HG03060 (cell line): Measurements from ENCODE around the gene SNX9.
"Not testable (repeated sequence)": the region's sequence is repeated elsewhere in the genome, so short reads cannot be mapped to it uniquely, and the experiment has no call there.

Source experiments
- ATAC-seq: cut with Tn5 transposase; IDR thresholded peaks from one replicate; pipeline ENCODE4 v1.9.1; 2021; ENCODE audit warnings: low read depth, moderate number of reproducible peaks; ENCODE audit not compliant: unreplicated experiment

Gene SNX9

DNA sequence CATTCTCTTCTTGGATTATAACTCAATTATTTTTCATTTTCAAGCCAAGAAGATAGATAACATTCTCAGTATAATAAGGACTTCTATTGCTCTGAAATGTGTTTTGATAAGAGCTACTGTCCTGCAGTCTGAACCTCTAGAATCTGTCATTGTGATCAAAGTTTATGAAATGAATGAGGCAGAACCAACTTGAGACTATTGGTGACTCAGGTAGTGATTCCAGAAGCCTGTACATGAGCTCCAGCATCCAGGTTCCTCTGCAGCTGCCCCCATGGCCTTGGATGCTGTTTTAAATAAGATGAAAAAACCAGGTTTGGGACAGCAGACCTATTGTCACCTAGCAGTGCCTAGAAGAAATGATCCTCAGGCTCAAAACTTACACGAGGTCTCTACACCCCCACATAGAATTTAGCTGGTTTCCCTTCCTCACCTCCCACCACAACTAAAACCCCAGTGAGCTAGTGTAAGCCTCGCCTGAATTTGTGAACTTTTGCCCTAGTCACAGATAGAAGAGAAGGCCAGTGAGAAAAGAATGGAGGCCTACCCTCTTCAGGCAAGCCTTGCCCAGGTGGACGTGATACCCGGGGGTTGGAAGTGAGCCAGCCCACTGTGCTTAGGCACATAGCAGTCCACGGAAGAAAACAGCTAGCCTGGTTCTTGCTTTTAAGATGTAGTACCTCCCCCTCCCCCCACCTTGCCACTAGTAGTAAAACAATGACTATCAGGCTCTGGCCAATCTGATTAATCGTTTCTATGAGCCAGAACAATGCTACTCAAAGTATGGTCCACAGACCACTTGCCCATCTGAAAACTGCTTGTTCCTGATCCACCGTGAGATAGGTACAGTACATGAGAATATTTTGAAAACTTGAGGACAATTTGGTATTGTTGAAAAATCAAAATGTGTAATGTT, 85.6 kb downstream of the SNX9 start:
- ATAC-seq = no peak

DNA sequence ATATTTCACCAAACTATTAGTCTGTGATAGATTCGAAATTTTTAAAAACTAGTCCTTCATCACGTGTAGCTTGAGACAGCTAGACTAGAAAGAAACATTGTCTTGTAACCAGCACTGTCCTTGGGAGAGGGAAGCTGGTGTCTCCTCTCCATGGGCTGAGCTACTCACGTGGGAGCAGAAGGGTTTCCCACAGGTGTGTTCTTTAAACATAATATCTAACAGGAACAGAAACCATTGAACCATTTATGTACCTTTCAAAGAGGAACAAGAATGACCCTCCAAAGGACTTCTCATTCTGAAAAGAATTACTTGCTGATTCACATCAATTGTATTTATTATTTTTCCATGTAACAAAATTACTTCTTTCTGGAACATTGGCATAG, 86.2 kb downstream of the SNX9 start:
- no peak for ATAC-seq

DNA sequence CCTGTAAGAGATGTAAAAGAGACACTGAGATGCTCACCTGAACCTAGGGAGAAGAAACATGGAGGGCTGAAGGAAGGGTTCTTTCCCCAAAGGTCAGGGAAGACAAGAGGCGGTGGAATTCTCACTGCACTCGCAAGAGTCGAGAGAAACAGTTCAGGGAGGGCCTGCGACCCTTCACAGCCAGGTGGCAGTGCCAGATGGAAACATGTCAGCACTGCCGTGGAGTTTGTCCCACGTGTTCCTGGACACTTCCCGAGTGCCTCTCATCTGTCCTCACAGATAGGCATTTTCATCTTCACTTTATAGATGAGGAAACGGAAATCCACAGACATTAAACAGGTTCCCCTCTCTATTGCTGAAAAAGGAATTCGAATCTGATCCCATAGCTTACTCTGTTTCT, 88.2 kb downstream of the SNX9 start:
- ATAC-seq = no peak

DNA sequence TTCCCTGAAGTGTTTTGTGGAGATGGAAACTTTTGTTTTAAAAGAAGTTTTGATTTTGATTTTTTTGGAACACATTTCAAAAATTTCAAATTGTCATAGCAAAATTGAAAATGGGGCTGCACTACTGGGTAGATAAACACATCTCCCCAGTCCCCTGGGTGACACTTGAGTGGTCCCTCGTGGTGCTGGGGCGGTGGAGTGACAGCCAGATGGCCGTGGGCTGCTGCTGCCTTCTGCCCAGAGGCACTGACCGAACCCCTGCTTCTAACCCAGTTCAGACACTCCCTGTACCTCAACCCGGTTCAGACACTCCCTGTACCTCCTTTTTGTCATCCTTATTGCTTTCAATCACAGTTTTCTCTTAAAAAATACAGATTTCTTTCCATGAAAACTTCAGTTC, 88.7 kb downstream of the SNX9 start:
- no peak for ATAC-seq

- ATAC-seq = no peak
Measured at GRCh38 chr6:157912326-157912725, 89.3 kb downstream of the SNX9 start.

- ATAC-seq = no peak
Measured at GRCh38 chr6:157921685-157922367, 98.8 kb downstream of the SNX9 start.

GRCh38 chr6:157925771-157926170, 102.7 kb downstream of the SNX9 start:
- ATAC-seq = no peak

GRCh38 chr6:157927011-157927410, 104.0 kb downstream of the SNX9 start:
- no peak for ATAC-seq

GRCh38 chr6:157928428-157928827, 105.4 kb downstream of the SNX9 start:
- no peak for ATAC-seq

DNA sequence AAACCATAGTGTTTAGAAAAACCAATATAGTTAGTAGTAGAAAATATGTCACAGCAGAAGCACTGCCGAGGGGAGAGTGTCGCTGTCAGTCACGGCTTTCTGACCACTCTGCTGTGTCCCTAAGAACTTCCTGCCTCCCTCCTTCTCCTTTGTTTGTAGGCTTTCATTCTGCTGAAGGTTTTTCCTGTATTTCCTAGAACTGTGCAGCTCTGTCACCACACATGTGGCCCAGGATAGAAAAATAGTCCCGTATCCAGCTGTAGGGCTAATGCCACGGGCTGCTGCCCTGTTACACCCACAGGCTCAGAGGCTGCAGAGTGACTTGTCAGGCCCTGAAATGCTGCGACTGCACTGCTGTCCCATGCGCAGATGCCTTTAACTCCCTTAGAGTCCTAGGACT, 106.0 kb downstream of the SNX9 start:
- ATAC-seq = no peak

- ATAC-seq = no peak
Measured at GRCh38 chr6:157929765-157930319, 106.8 kb downstream of the SNX9 start.

DNA sequence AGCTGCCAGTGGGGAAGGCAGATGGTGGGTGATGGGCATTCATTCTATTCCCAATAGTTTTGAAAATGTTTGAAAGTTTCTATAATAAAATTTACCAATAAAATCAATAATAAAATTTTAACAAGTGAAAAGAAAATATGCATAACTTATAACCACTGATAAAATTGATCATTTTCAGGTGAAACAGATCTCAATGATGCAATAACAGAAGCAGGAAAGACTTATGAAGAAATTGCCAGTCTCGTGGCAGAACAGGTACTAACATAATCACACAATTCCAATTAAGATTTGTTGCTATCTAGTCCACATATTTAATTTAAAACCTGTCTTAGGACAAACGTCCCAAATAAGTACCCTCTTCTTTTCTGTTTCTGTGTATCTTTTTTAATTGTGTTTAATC, 112.7 kb downstream of the SNX9 start:
- no peak for ATAC-seq

- ATAC-seq = no peak
Measured at GRCh38 chr6:157937318-157937717, 114.3 kb downstream of the SNX9 start.

GRCh38 chr6:157937916-157938315, 114.9 kb downstream of the SNX9 start:
- no peak for ATAC-seq

- not testable (repeated sequence) for ATAC-seq
Measured at GRCh38 chr6:157940375-157941036, 117.5 kb downstream of the SNX9 start.

DNA sequence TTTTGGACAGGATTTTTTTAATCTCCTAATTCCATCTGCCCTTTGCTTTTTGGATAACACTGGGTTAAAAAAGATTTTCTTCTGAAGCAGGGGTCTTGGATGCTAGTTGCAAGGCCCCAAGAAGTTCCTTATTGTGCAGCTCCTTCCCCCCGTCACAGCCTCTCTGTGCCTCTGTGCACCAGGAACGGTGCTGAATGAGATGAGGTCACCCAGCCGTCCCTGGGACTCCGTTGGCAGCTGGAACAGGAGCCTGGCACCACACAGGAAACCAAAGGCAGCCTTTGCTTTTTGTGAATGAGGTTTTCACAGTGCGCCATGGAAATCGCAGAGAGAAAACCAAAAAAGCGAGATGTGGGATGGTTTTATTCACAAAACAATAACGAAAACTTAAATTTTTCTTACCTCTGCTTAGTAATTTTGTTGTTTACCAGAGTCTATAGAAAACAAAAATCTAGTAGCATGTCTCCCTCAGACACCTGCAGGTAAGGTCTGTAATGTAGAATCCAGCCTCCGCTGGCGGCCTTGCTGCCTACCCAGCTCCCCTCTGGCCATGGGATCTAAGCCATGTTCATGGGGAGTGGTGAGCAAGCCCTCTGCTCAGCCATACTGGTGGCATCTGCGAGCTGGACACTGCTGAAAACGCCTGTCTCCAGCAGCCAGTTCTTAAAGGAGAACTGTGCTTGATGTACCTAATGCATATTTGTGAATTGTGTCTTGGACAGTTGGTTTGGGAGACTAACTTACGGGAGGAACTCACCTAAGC, 118.2 kb downstream of the SNX9 start:
- no peak for ATAC-seq

DNA sequence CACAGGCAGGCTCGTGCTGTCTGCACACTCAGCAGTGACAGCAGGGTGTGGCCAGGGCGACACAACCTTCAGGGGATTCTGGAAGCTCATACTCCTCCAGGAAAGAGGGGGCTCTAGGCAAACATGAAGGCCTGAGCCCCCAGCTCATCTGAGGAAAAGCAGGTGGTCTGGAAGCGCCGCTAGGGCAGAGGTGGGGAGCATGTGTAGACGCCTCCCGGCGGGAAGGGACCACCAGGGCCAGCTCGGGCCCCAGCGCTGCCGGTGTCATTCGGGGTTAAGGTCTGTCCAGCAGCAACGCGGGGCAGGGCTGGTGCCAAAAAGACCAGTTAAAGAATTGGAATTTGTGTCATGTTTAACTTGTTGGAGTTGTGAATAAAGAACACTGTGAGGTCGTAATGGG, 119.3 kb downstream of the SNX9 start:
- no peak for ATAC-seq

DNA sequence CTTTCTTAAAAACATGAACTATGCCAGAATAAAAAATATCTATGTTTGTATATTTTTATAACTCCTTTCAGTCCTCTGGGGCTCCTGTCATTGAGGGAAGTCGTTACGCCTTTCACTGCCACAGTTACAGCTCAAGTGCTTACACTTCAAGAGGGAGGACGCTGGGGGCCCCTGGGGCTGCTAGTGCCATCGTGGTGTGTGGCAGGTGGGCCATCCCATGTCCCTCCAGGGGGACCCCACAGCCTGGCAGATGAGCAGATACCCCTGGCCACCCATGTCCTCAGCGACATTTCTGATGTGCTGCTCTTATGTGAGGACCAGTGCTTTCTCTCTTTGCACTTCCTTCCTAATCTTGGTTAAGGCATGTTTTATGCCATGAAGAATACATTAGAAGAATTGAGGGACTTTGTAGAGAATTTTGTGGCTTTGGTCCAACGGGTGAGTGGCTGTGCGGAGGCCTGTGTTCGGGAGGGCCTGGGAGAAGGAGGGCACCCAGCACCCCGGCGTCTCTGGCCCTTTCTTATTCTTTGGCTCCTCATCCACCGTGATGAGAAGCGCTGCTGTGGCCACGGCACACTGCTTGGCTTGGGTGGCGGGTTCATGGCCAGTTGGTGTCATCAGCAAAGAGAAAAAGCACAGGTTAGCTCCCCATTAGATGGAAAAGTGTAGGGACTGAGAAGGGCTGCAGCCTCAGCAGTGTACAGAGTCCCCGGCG, 120.4 kb downstream of the SNX9 start:
- ATAC-seq = no peak

DNA sequence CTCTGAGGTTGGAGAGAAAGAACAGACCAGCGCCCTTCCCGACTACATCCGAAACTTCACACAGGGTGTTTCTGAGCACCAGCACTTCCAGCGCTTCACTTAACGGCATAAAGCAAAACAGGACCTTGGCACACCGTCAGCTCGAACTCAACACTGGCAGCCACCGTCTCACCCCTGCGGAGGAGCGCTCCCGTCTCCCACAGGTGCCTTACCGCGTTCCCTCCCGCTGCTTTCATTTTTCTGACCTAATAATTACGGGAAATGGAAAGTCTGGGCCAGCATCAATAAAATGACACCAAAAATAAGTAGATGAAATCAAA, 120.9 kb downstream of the SNX9 start:
- no peak for ATAC-seq
